Measurements from ENCODE around the gene LEMD2. TPM values are rescaled to one million over a fixed set of nuclear protein-coding genes. Genes with fewer than 3 reads are reported as not detected.

LEMD2 gene
- total RNA-seq, 1 experiment from 2014 or later = 43.9 TPM

DNA sequence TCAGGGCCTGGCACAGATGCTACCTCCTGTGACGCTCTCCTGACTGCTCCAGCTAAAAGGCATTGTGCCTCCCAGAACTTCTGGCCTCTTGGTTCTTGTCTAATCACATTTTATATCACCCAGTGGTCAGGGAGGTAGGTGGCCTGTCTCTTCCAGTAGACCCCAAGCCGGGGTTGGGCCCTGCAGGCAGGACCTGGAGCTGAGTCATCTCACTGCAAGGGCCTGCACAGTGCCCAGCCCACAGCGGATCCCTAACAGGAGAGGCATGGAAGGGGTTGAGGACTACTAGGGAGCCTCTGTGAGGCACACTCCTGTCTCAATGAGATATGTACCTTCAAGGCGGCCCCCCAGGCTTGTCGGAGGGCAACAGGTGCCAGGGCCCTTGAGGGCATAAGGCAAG is 6.4 kb downstream of the LEMD2 start:
- H3K27me3 ChIP-seq (ENCODE audit: insufficient read depth, low read length) = no peaks in the 10 kb centered on the region
- H3K4me1 ChIP-seq (ENCODE audit: control insufficient read depth in 1 of 2, insufficient read depth in 2 of 2, low read length in 2 of 2) = peaks cover 33 to 50% of the 10 kb centered on the region in 2 experiments
- peak overlapping the region; percentile 75 for H3K4me2 ChIP-seq (ENCODE audit: low read length)
- H3K27ac ChIP-seq (ENCODE audit: low read depth, low read length) = peak overlapping the region; percentile 81
- RAD21 ChIA-PET (ENCODE audit: low non-redundant PET in 1 of 2, low total read pairs in 2 of 2, uncharacterized antibody in 2 of 2, unreplicated experiment in 2 of 2) = no interaction called here
- peak overlapping the region; percentile 50; the same call in 1 of the 2 replicates for H3K9ac ChIP-seq (ENCODE audit: low read length)
- no peaks in the 10 kb centered on the region for H3K9me2 ChIP-seq (ENCODE audit: insufficient read depth)
- intact Hi-C loops (cut with micrococcal nuclease) = no loop called here
- no peak for TF ChIP-seq TCF7L2 (IDR thresholded peaks at IDR 0.05; ENCODE audit: borderline replicate concordance, extremely low read depth, insufficient read depth, insufficient read length)
- TF ChIP-seq ZBTB33 (IDR thresholded peaks at IDR 0.05; ENCODE audit: extremely low read depth, insufficient replicate concordance, low read length) = no peak
- TF ChIP-seq REST (IDR thresholded peaks at IDR 0.05; ENCODE audit: low read depth) = no peak
- TF ChIP-seq FOSL1 (IDR thresholded peaks at IDR 0.05; ENCODE audit: low read depth) = no peak
- TF ChIP-seq CBX3 (IDR thresholded peaks at IDR 0.05; ENCODE audit: low read depth) = no peak
- no peak for TF ChIP-seq POLR2AphosphoS5 (IDR thresholded peaks at IDR 0.05; ENCODE audit: low read depth, low read length)
- no peak for TF ChIP-seq SIN3A (IDR thresholded peaks at IDR 0.05; ENCODE audit: low read depth)
- TF ChIP-seq ZFX (IDR thresholded peaks at IDR 0.05) = no peak; the same call in 1 of the 2 replicates
- no peak for TF ChIP-seq POLR2A (IDR thresholded peaks at IDR 0.05; ENCODE audit: borderline replicate concordance, extremely low read depth, insufficient read depth, insufficient read length)
- no peak for TF ChIP-seq ZNF274 (IDR thresholded peaks at IDR 0.05; ENCODE audit: low read depth, low read length)
- TF ChIP-seq CEBPB (IDR thresholded peaks at IDR 0.05; ENCODE audit: low read depth) = no peak
- POLR2A ChIA-PET = no interaction called here
- H3K9me3 ChIP-seq (ENCODE audit: control insufficient read depth in 1 of 2, insufficient read depth in 1 of 2, low read depth in 1 of 2, low read length in 2 of 2) = no peaks in the 10 kb centered on the region
- CTCF ChIA-PET = interaction anchor here (1.4 kb wide), 1 partner anchor 11 kb away, joined by 4 read pairs; no protein-coding TSS in a partner anchor
- no peak overlapping the region for H2AFZ ChIP-seq (ENCODE audit: low read depth, low read length, poor library complexity, severe bottlenecking)
- H3K4me3 ChIP-seq (replicated peaks in 1 of 2; ENCODE audit: low read depth in 1 of 2, low read length in 2 of 2) = no peak overlapping the region
- H3K36me3 ChIP-seq (ENCODE audit: control insufficient read depth in 1 of 2, insufficient read depth in 2 of 2, low read length in 2 of 2) = peaks cover 20 to 44% of the 10 kb centered on the region in 2 experiments; a peak in 3 of 4 replicates
- peaks cover 20% of the 10 kb centered on the region for H3K79me2 ChIP-seq (ENCODE audit: insufficient read depth, low read length)
- no TSS peak for BruUV-seq (replicated peaks)
- no peaks in the 10 kb centered on the region for H4K20me1 ChIP-seq (ENCODE audit: insufficient read depth)
- DNase-seq (ENCODE audit: low read depth, low spot score) = no peak
- no peak for ATAC-seq
